Lower leg skin (tissue), 4 donors: ENCODE results near the gene FUNDC2. TPM values are rescaled to one million over a fixed set of nuclear protein-coding genes. Genes with fewer than 3 reads are reported as not detected.

Experiments used
- DNase-seq, 2 donors: peaks; one replicate each; pipeline ENCODE4 v3.0.0-alpha.2; 2019; ENCODE audit warnings: low spot score in 2 of 2
- H3K4me3 ChIP-seq: fragments of 200-600 bp; sonication (generic); 2 replicates; pipeline ENCODE4 v1.5.1; 2017; ENCODE audit warnings: mild to moderate bottlenecking, low read depth; ENCODE audit not compliant: poor library complexity, severe bottlenecking
- CTCF ChIP-seq, 3 donors: fragments of 450-650 bp; IDR thresholded peaks; one replicate each; pipeline ENCODE4 v1.5.1; 2016; ENCODE audit warnings: antibody characterized with exemption in 3 of 3, mild to moderate bottlenecking in 3 of 3, moderate library complexity in 2 of 3
- POLR2A ChIP-seq, 2 donors: fragments of 450-650 bp; IDR thresholded peaks; one replicate each; pipeline ENCODE4 v1.6.1; 2016 to 2017; ENCODE audit warnings: antibody characterized with exemption in 2 of 2, mild to moderate bottlenecking in 1 of 2, moderate library complexity in 1 of 2
- WGBS, 2 donors: methylation state at CpG; one replicate each; pipeline ENCODE4 v1.1.5; 2018; 5-methylcytosine and 5-hydroxymethylcytosine counted together
- intact Hi-C: fragments of 100-400 bp; cut with DNase I; formaldehyde crosslinking; loops from one replicate; pipeline ENCODE4 v1.15.0; 2023; ENCODE audit warnings: low total_unique reads
- total RNA-seq, 4 donors: library from RNA; depleted of rRNA; stranded (reverse); fragments of >200 nt; gene quantifications; one replicate each; pipeline ENCODE4 v1.1.0, GENCODE V29; 2016

FUNDC2 gene
- total RNA-seq, 4 donors from 2014 or later: 21.1 to 35.8 (median 27.3) TPM

DNA sequence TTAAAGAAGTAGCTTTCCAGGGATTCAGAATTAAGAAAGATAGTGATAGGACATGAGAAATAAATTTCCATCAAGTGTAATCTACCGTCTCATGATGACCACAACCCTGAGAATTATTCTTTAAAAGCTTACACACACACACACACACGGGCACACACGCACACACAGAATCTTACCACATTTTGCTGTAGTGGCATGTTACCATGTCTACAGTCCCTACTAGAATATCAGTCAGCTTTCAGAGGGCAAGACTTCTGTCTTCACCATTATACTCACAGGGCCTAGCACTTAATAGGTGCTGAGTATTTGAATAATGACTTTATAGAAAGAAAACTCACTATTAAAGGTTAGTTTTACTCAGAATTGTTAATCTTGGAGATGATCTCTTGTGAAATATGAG, 28.9 kb downstream of the FUNDC2 start:
- intact Hi-C loops: loop anchor here (5.0 kb wide), 1 partner anchor 73 kb away; no protein-coding TSS in a partner anchor
- WGBS, 2 donors: 72 to 91% methylated on average over 3 of the region's 3 CpGs
- no peak for DNase-seq
- no peak overlapping the region for H3K4me3 ChIP-seq
- TF ChIP-seq CTCF (IDR thresholded peaks at IDR 0.05) (no peak), POLR2A (IDR thresholded peaks at IDR 0.05) (no peak)

GRCh38 chrX:155056471-155056870, 29.8 kb downstream of the FUNDC2 start:
- intact Hi-C loops: loop anchor here (5.0 kb wide), 1 partner anchor 74 kb away; no protein-coding TSS in a partner anchor
- TF ChIP-seq POLR2A (IDR thresholded peaks at IDR 0.05) (no peak), CTCF (IDR thresholded peaks at IDR 0.05) (no peak)
- no peak for DNase-seq
- WGBS, 2 donors: 78 to 92% methylated on average over 1 of the region's 1 CpG
- no peak overlapping the region for H3K4me3 ChIP-seq

- TF ChIP-seq POLR2A (IDR thresholded peaks at IDR 0.05) (no peak), CTCF (IDR thresholded peaks at IDR 0.05) (peak in 1 of 3 donors; percentile 26)
- H3K4me3 ChIP-seq: no peak overlapping the region
- intact Hi-C loops: loop anchor here (5.0 kb wide), 1 partner anchor 75 kb away; no protein-coding TSS in a partner anchor
- WGBS, 2 donors: 27 to 28% methylated on average over 12 to 25 of the region's 25 CpGs
- DNase-seq: peak; percentile 38 to 91
Observed at GRCh38 chrX:155056877-155057792, 30.5 kb downstream of the FUNDC2 start.

DNA sequence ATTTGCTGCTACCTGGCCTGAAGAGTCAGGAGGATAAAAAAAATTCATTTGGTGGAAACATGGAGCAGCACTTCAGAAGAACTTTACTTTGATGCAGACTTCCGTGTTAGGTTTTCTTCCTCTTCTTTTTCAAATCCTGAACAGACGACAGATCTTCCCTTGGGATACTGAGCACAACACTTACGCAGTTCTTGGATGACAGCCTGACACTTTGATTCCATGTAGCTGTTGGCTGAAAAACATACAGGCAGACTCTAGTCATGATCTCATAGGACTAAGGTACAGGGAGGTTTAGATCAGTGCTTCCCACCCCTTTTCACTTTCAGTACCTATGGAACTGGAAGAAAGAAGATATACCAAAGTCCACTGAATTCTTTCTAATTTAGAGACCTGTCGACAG, 35.1 kb downstream of the FUNDC2 start:
- H3K4me3 ChIP-seq: no peak overlapping the region
- TF ChIP-seq POLR2A (IDR thresholded peaks at IDR 0.05) (no peak), CTCF (IDR thresholded peaks at IDR 0.05) (no peak)
- intact Hi-C loops: no loop called here
- no peak for DNase-seq
- WGBS, 2 donors: 65 to 76% methylated on average over 4 of the region's 4 CpGs

GRCh38 chrX:155065035-155065734, 38.5 kb downstream of the FUNDC2 start:
- intact Hi-C loops: no loop called here
- no peak for TF ChIP-seq CTCF (IDR thresholded peaks at IDR 0.05)
- TF ChIP-seq POLR2A (IDR thresholded peaks at IDR 0.05): no peak
- no peak for DNase-seq
- no peak overlapping the region for H3K4me3 ChIP-seq
- WGBS, 2 donors: 63 to 77% methylated on average over 8 of the region's 8 CpGs
